NB4 (cell line): ENCODE measurements around the gene PPP1R15A.
"Not testable (repeated sequence)": the region's sequence is repeated elsewhere in the genome, so short reads cannot be mapped to it uniquely, and the experiment has no call there.

Experiments used
- DNase-seq: peaks from one replicate; pipeline ENCODE4 v3.0.0; 2010; ENCODE audit warnings: low read depth
- H3K4me3 ChIP-seq: one replicate; pipeline ENCODE4 v1.5.1; 2011; ENCODE audit warnings: mild to moderate bottlenecking, low read depth, low read length, moderate library complexity
- CTCF ChIP-seq: IDR thresholded peaks from one replicate; pipeline ENCODE4 v1.5.1; 2012; ENCODE audit warnings: low read depth, low read length
- MAX ChIP-seq: IDR thresholded peaks from 2 replicates; pipeline ENCODE4 v1.6.1; 2011; ENCODE audit warnings: low read depth, low read length
- MYC ChIP-seq: IDR thresholded peaks from 2 replicates; pipeline ENCODE4 v1.6.1; 2011; ENCODE audit warnings: low read depth, low read length
- POLR2A ChIP-seq: IDR thresholded peaks from 2 replicates; pipeline ENCODE4 v1.6.1; 2011; ENCODE audit warnings: mild to moderate bottlenecking; ENCODE audit not compliant: insufficient read length; ENCODE audit errors: extremely low read depth

PPP1R15A gene

GRCh38 chr19:48877855-48878195 is 5.6 kb downstream of the PPP1R15A start:
- no peak overlapping the region for H3K4me3 ChIP-seq
- DNase-seq = no peak
- TF ChIP-seq CTCF (no peak), POLR2A (no peak), MAX (no peak), MYC (no peak)

- DNase-seq = no peak
- TF ChIP-seq CTCF = no peak
- no peak overlapping the region for H3K4me3 ChIP-seq
Measured at GRCh38 chr19:48878196-48879024, 6.2 kb downstream of the PPP1R15A start.

- no peak for DNase-seq
- no peak overlapping the region for H3K4me3 ChIP-seq
- no peak for TF ChIP-seq MAX
- TF ChIP-seq MYC = no peak
- TF ChIP-seq CTCF = no peak
- TF ChIP-seq POLR2A = no peak
Measured at GRCh38 chr19:48879025-48879637, 6.9 kb downstream of the PPP1R15A start.

- not testable (repeated sequence) for H3K4me3 ChIP-seq, DNase-seq
Measured at GRCh38 chr19:48879696-48880095, 7.5 kb downstream of the PPP1R15A start.

GRCh38 chr19:48881741-48882657 is 9.8 kb downstream of the PPP1R15A start:
- H3K4me3 ChIP-seq = no peak overlapping the region
- peak; percentile 50 for DNase-seq
- TF ChIP-seq MYC (peak; percentile 76), POLR2A (no peak)

GRCh38 chr19:48883726-48884125 is 11.5 kb downstream of the PPP1R15A start:
- no peak for TF ChIP-seq MYC
- TF ChIP-seq POLR2A = no peak
- no peak for TF ChIP-seq MAX
- no peak for TF ChIP-seq CTCF
- no peak overlapping the region for H3K4me3 ChIP-seq
- no peak for DNase-seq
